Neural cell (in vitro differentiated cells): ENCODE data around the gene DCC. TPM values are rescaled to one million over a fixed set of nuclear protein-coding genes. Genes with fewer than 3 reads are reported as not detected.
A peak's percentile ranks its signal among the peaks of the same experiment; 100 is the strongest.

Experiments used
- H2AFZ ChIP-seq: fragments of 200-600, 300-800 bp; sonication (generic), shearing (Covaris generic); 2 replicates; pipeline ENCODE4 v1.6.0; 2014; ENCODE audit warnings: low read depth, mild to moderate bottlenecking, antibody characterized with exemption, low read length, moderate library complexity
- H3F3A ChIP-seq: fragments of 200-600 bp; shearing (Covaris generic); 2 replicates; pipeline ENCODE4 v1.6.1; 2016; ENCODE audit warnings: mild to moderate bottlenecking, moderate library complexity, mixed read lengths, antibody characterized with exemption, low read length; ENCODE audit not compliant: insufficient read depth, poor library complexity, severe bottlenecking
- H3K27ac ChIP-seq: fragments of 200-600, 300-800 bp; sonication (generic), shearing (Covaris generic); 2 replicates; pipeline ENCODE4 v1.5.1; 2014; ENCODE audit warnings: mild to moderate bottlenecking, low read length, moderate library complexity
- H3K27me3 ChIP-seq: fragments of 300-800, 200-600 bp; sonication (generic), shearing (Covaris generic); 2 replicates; pipeline ENCODE4 v1.6.0; 2014; ENCODE audit warnings: mild to moderate bottlenecking, low read depth, low read length, moderate library complexity; ENCODE audit not compliant: insufficient read depth
- H3K36me3 ChIP-seq: fragments of 300-800, 200-600 bp; sonication (generic), shearing (Covaris generic); 2 replicates; pipeline ENCODE4 v1.5.1; 2014; ENCODE audit warnings: mild to moderate bottlenecking, antibody characterized with exemption, low read length, moderate library complexity; ENCODE audit not compliant: insufficient read depth
- H3K4me2 ChIP-seq: fragments of 300-800, 200-600 bp; sonication (generic), shearing (Covaris generic); 2 replicates; pipeline ENCODE4 v1.6.0; 2014; ENCODE audit warnings: mild to moderate bottlenecking, low read length
- H3K4me3 ChIP-seq: fragments of 300-800, 200-600 bp; sonication (generic), shearing (Covaris generic); 2 replicates; pipeline ENCODE4 v1.5.1; 2014; ENCODE audit warnings: mild to moderate bottlenecking, low read length, moderate library complexity
- H3K79me2 ChIP-seq: fragments of 200-600 bp; shearing (Covaris generic); replicated peaks from 2 replicates; pipeline ENCODE4 v1.6.0; 2014; ENCODE audit warnings: mild to moderate bottlenecking, low read length, moderate library complexity; ENCODE audit not compliant: insufficient read depth
- H3K9ac ChIP-seq: fragments of 300-800, 200-600 bp; sonication (generic), shearing (Covaris generic); 2 replicates; pipeline ENCODE4 v1.6.1; 2016; ENCODE audit warnings: mild to moderate bottlenecking, low read length, mixed read lengths
- H3K9me2 ChIP-seq: fragments of 200-600 bp; shearing (Covaris generic); 2 replicates; pipeline ENCODE4 v1.6.1; 2016; ENCODE audit warnings: mild to moderate bottlenecking, low read length, mixed read lengths; ENCODE audit not compliant: insufficient read depth
- H3K9me3 ChIP-seq: fragments of 200-600, 300-800 bp; sonication (generic), shearing (Covaris generic); 2 replicates; pipeline ENCODE4 v1.6.1; 2016; ENCODE audit warnings: mild to moderate bottlenecking, mixed run types, low read length, moderate library complexity, mixed read lengths
- H4K20me1 ChIP-seq: fragments of 200-600 bp; shearing (Covaris generic); 2 replicates; pipeline ENCODE4 v1.6.1; 2016; ENCODE audit warnings: mild to moderate bottlenecking, mixed run types; ENCODE audit not compliant: insufficient read depth
- CTCF ChIP-seq: fragments of 450-650 bp; IDR thresholded peaks from 2 replicates; pipeline ENCODE4 v1.5.1; 2014; ENCODE audit warnings: antibody characterized with exemption, mild to moderate bottlenecking, moderate library complexity; ENCODE audit not compliant: poor library complexity, severe bottlenecking
- EP300 ChIP-seq: fragments of 450-650 bp; conservative IDR thresholded peaks from 2 replicates; pipeline ENCODE4 v1.6.1; 2014; ENCODE audit warnings: antibody characterized with exemption, mild to moderate bottlenecking, moderate library complexity; ENCODE audit not compliant: poor library complexity, severe bottlenecking
- EZH2 ChIP-seq: fragments of 200-600, 300-800 bp; shearing (Covaris generic), sonication (generic); IDR thresholded peaks from 2 replicates; pipeline ENCODE4 v1.6.1; 2014; ENCODE audit warnings: antibody characterized with exemption, low read length, borderline replicate concordance, mild to moderate bottlenecking; ENCODE audit not compliant: insufficient read depth, poor library complexity, severe bottlenecking
- MXI1 ChIP-seq: fragments of 450-650 bp; conservative IDR thresholded peaks from 2 replicates; pipeline ENCODE4 v1.6.1; 2014; ENCODE audit warnings: antibody characterized with exemption, mild to moderate bottlenecking; ENCODE audit not compliant: poor library complexity, severe bottlenecking
- POLR2AphosphoS5 ChIP-seq: IDR thresholded peaks from 2 replicates; pipeline ENCODE4 v1.6.1; 2012
- RAD21 ChIP-seq: fragments of 450-650 bp; conservative IDR thresholded peaks from 2 replicates; pipeline ENCODE4 v1.6.1; 2014; ENCODE audit warnings: antibody characterized with exemption, mild to moderate bottlenecking, moderate library complexity
- REST ChIP-seq: IDR thresholded peaks from 2 replicates; pipeline ENCODE4 v1.6.1; 2012; ENCODE audit warnings: borderline replicate concordance
- SMC3 ChIP-seq: fragments of 450-650 bp; conservative IDR thresholded peaks from 2 replicates; pipeline ENCODE4 v1.6.1; 2014; ENCODE audit warnings: antibody characterized with exemption, mild to moderate bottlenecking, moderate library complexity; ENCODE audit not compliant: poor library complexity
- TAF1 ChIP-seq: IDR thresholded peaks from 2 replicates; pipeline ENCODE4 v1.6.1; 2012; ENCODE audit warnings: low read depth
- polyA plus RNA-seq: library from polyadenylated mRNA; depleted of rRNA; stranded (reverse); fragments of >200 nt; gene quantifications from 2 replicates; pipeline ENCODE4 v1.2.3, GENCODE V29; 2014

The DCC gene
- polyA plus RNA-seq, 1 donor from 2014 or later, result 40.7 TPM

- H3K9ac ChIP-seq, result peak overlapping the region; percentile 82
- H3K9me2 ChIP-seq, result no peaks in the 10 kb centered on the region
- peaks cover 4% of the 10 kb centered on the region for H3F3A ChIP-seq
- H3K36me3 ChIP-seq, result no peaks in the 10 kb centered on the region
- no peaks in the 10 kb centered on the region for H4K20me1 ChIP-seq
- TF ChIP-seq SMC3 (peak; percentile 64), CTCF (peak; percentile 29), MXI1 (peak; percentile 82), EZH2 (no peak), EP300 (no peak), REST (peak; percentile 29), POLR2AphosphoS5 (peak; percentile 40), RAD21 (peak; percentile 68), TAF1 (no peak)
- no peaks in the 10 kb centered on the region for H3K27me3 ChIP-seq
- H3K4me3 ChIP-seq, result peak overlapping the region; percentile 84
- H2AFZ ChIP-seq, result peak overlapping the region; percentile 47
- peak overlapping the region; percentile 38 for H3K4me2 ChIP-seq
- H3K9me3 ChIP-seq, result no peaks in the 10 kb centered on the region
- H3K79me2 ChIP-seq, result peaks cover 64% of the 10 kb centered on the region
- peak overlapping the region; percentile 74 for H3K27ac ChIP-seq
Measured at GRCh38 chr18:52341608-52342381, 1.8 kb downstream of the DCC start.

- H3K9me3 ChIP-seq, result no peaks in the 10 kb centered on the region
- H3K4me2 ChIP-seq, result peak overlapping the region; percentile 73
- H3K4me3 ChIP-seq, result peak overlapping the region; percentile 84
- H4K20me1 ChIP-seq, result no peaks in the 10 kb centered on the region
- H3K9me2 ChIP-seq, result no peaks in the 10 kb centered on the region
- no peaks in the 10 kb centered on the region for H3K27me3 ChIP-seq
- no peaks in the 10 kb centered on the region for H3K36me3 ChIP-seq
- peaks cover 70% of the 10 kb centered on the region for H3K79me2 ChIP-seq
- H3K27ac ChIP-seq, result peak overlapping the region; percentile 74
- no peak for TF ChIP-seq MXI1
- no peak for TF ChIP-seq RAD21
- TF ChIP-seq REST, result no peak
- TF ChIP-seq EZH2, result no peak
- no peak for TF ChIP-seq EP300
- TF ChIP-seq TAF1, result no peak
- TF ChIP-seq SMC3, result no peak
- no peak for TF ChIP-seq CTCF
- no peak for TF ChIP-seq POLR2AphosphoS5
- H3K9ac ChIP-seq, result peak overlapping the region; percentile 82
- H2AFZ ChIP-seq, result no peak overlapping the region
- peaks cover 4% of the 10 kb centered on the region for H3F3A ChIP-seq
Measured at GRCh38 chr18:52342456-52342855, 2.5 kb downstream of the DCC start.
